Right renal pelvis (tissue), 4 donors: ENCODE data around the gene LDAH. TPM values are rescaled to one million over a fixed set of nuclear protein-coding genes. Genes with fewer than 3 reads are reported as not detected.

ENCODE experiments used
- DNase-seq, 4 donors: peaks; one replicate each; pipeline ENCODE4 v3.0.0-alpha.2; 2013; ENCODE audit warnings: low read depth in 4 of 4, low spot score in 3 of 4, missing footprints in 1 of 4
- polyA plus RNA-seq, 4 donors: library from polyadenylated mRNA; unstranded; fragments of 120-200 nt; gene quantifications; one replicate each; pipeline ENCODE4 v1.2.1, GENCODE V29; 2013; ENCODE audit not compliant: insufficient read length in 4 of 4

The LDAH gene
- polyA plus RNA-seq, 4 donors: 37.2 to 45.5 (median 40.6) TPM

DNA sequence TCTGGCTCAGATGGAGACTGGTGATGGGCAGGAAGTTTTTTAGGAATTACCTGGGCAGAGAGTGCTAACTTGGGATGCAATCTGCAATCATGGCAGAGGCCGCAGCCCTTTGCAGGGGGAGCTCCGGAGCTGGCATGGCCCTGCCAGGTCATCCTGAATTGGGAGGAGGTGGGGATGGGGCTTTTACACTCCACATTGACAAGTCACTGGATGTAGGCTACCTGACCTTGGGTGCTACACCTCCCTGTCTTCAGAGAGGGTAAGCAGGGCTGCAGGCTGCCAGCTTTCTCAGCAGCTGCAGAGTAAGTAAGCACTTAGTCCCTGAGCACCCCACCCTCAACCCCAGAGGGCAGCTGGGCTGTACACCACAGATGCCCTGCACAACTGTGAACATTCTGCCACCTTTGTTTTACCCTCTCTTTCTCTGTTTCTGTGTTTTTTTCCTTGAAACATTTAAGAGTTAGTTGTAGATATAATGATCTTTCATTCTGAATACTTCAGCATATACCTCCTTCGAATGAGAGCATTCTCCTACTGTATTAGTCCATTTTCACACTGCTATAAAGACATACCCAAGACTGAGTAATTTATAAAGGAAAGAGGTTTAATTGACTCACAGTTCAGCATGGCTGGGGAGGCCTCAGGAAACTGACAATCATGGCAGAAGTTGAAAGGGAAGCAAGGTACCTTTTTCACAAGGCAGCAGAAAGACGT is 165.2 kb downstream of the LDAH start:
- no peak for DNase-seq

- no peak for DNase-seq
Observed at GRCh38 chr2:20656561-20656960, 166.3 kb downstream of the LDAH start.

GRCh38 chr2:20654535-20654813 is 168.4 kb downstream of the LDAH start:
- DNase-seq: no peak

- DNase-seq: no peak
Observed at GRCh38 chr2:20653695-20654534, 169.0 kb downstream of the LDAH start.

- no peak for DNase-seq
Observed at GRCh38 chr2:20652673-20653575, 170.0 kb downstream of the LDAH start.

GRCh38 chr2:20652141-20652540 is 170.8 kb downstream of the LDAH start:
- no peak for DNase-seq

DNA sequence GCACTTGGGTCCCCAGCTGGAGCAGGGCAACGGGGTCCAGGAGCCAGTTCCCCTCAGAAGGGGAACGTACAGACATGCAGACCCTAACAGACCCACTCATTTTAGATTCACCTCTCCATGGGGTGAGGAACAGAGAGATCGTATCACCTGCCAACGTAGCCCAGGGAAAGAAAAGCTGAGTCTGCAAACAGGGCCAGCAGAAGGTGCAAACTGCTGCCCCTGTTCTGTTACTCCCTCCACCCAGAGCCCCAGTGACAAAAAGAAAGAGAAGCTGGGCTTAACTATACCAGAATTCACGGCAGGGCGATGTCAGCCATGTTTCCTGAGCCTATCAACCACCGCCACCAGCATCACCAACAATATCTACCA is 171.2 kb downstream of the LDAH start:
- no peak for DNase-seq

DNA sequence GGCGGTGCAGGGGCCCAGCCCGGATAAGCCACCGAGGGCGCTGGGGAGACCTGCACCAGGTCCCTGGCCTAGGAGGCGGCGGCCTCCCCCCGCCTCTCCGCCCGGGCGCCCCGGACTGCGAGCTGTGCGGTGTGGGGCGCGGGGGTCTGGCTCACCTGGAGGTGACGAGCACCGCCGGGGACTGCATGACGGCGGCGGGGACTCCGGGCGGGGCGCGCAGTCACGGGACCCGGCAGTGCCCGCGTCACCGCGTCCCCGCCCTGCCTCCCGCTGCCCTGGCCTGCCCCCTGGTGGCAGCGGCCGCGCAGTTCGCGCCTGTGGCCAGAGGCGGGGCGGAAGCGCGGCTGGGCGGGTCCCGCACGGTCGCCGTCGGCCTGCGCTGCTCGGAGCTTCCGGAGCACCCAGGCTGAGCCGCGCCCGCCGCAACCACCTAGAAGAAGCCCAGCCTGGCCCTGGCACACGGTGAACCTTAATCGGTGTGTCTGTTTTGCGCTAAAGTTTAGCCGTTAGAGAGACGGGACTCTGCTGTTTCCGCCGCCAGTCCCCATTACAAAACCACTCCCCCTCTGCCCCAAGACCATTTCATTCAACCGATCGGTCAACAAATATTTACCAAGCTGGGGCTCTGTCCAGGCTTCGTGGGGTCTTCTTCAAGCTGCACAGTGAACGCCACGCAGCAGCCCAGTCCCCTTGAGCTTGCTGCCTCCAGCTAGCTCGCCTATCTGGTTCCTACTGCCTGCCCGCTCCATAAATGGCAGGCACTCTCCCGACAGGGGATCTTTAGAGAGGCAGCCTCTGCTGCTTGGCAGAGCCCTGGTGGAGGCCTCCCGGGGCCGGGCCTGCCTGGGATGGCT is 171.8 kb downstream of the LDAH start, which contains the start of gene HS1BP3:
HS1BP3 (minus strand) TSS at position 222 of the 854 bp plus-strand sequence; CDS start at position 187, 35 bp downstream.
- peak; percentile 75 to 83 (median 76) for DNase-seq

GRCh38 chr2:20650393-20650876 is 172.5 kb downstream of the LDAH start:
- DNase-seq: no peak

- DNase-seq: no peak
Observed at GRCh38 chr2:20649976-20650375, 172.9 kb downstream of the LDAH start.

DNA sequence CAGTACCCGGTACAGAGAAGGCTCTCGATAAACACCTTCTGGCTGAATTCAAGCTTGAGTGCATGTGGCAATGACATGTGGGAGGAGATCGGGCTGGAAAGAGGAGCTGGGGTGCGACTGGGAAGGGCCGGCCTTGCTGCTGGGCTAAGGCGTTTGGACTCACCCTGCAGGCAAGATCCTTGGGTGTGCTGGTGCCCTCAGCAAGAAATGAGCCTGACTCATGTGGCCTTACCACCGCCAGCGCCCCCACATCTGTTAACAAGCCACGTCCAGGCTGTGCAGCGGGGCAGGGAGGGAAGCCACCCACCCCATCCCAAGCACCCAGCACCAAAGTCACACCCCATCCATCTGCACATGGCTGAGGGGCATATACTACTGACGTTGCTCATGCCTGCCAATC is 173.3 kb downstream of the LDAH start:
- no peak for DNase-seq

- DNase-seq: no peak
Observed at GRCh38 chr2:20648831-20649230, 174.1 kb downstream of the LDAH start.

- DNase-seq: no peak
Observed at GRCh38 chr2:20648206-20648605, 174.7 kb downstream of the LDAH start.

- DNase-seq: no peak
Observed at GRCh38 chr2:20647738-20648137, 175.2 kb downstream of the LDAH start.

DNA sequence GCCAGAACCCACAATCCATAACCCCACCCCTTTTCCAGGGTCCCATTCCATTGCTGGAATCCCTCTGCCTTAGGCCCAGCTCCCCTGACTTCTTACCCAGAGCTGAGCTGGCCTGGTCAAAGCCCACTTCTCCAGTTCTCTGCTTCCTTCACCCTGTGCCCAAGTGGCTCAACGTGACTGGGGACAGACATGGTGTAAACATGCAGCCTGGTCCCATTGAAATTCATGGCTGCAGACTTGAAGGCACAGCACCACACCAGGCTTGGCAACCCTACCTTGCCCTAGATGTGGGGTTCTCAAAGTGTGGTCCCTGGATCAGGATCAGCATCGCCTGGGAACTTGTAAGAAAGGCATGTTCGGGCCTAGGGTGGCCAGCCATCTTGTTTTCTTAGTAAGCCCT is 175.7 kb downstream of the LDAH start:
- no peak for DNase-seq

GRCh38 chr2:20646446-20646845 is 176.5 kb downstream of the LDAH start:
- DNase-seq: no peak

GRCh38 chr2:20645761-20646160 is 177.1 kb downstream of the LDAH start:
- DNase-seq: no peak

GRCh38 chr2:20645301-20645701 is 177.6 kb downstream of the LDAH start:
- no peak for DNase-seq

DNA sequence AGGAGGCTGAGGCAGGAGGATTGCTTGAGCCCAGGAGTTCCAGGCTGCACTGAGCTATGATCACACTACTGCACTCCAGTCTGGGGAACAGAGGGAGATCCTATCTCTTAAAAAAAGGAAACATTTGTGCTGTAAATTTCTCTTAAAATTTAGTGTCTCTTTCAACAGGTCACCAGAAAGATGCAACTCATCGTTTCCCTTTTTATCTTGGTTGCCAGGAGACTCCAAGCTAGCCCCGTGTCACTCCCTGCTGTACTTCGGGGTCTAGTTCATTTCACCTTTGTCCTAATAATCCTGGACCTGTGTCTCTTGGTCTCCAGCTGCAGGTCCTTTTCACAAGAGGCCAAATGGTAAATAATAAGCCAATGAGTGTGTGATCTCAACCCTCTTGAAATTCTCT is 179.1 kb downstream of the LDAH start:
- no peak for DNase-seq

- no peak for DNase-seq
Observed at GRCh38 chr2:20643060-20643459, 179.8 kb downstream of the LDAH start.
